DLD1 (cell line): Measurements from ENCODE around the gene ATAD3C.
"Not testable (repeated sequence)": the region's sequence is repeated elsewhere in the genome, so short reads cannot be mapped to it uniquely, and the experiment has no call there.

Experiments used
- in situ Hi-C: cut with HindIII; loops from 2 replicates; pipeline ENCODE4 v1.10.0; 2017; ENCODE audit warnings: low sequenced_read_pairs

Gene ATAD3C

DNA sequence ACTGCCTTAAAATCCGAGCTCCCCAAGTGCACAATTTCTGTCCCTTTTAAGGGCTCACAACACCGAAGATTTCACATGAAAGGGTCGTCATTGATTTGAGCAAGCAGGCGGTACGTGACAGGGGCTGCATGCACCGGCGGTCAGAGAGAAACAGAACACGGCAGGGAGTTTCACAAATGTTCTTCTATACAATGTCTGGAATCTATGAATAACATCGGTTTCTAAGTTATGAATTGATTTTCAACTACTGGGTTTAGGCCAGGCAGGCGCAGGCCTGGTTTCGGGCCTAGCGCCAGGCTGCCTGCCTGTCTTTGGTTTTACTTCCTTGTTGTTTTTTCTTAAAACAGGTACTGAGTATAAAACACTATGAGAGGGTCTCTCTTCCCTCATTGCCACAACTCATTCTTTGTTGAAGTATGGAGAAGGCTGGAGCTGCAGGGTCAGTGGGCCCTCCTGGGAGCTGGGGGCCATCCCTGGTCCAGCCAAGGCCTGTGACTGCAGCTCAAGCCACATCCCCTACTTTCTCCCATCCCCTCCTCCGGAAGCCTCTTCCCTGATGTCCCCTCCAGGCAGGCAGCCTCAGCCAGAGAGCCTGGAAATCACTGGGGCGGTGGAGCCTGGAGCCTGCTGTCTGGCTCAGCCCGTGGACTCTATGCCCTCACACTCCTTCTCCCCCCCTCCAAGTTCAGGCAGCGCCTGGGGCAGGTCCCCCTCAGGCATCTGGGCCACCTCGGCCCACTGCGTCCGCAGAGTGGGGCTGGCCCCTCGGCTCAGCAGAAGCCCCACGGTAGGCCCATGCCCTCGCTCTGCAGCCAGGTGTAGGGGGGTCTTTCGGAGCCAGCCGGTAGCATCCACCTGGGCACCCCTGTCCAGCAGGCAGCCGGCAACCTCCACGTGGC lies 30.8 kb upstream of the ATAD3C start:
- in situ Hi-C loops: no loop called here

GRCh38 chr1:1419363-1419812 lies 30.1 kb upstream of the ATAD3C start:
- in situ Hi-C loops: no loop called here

DNA sequence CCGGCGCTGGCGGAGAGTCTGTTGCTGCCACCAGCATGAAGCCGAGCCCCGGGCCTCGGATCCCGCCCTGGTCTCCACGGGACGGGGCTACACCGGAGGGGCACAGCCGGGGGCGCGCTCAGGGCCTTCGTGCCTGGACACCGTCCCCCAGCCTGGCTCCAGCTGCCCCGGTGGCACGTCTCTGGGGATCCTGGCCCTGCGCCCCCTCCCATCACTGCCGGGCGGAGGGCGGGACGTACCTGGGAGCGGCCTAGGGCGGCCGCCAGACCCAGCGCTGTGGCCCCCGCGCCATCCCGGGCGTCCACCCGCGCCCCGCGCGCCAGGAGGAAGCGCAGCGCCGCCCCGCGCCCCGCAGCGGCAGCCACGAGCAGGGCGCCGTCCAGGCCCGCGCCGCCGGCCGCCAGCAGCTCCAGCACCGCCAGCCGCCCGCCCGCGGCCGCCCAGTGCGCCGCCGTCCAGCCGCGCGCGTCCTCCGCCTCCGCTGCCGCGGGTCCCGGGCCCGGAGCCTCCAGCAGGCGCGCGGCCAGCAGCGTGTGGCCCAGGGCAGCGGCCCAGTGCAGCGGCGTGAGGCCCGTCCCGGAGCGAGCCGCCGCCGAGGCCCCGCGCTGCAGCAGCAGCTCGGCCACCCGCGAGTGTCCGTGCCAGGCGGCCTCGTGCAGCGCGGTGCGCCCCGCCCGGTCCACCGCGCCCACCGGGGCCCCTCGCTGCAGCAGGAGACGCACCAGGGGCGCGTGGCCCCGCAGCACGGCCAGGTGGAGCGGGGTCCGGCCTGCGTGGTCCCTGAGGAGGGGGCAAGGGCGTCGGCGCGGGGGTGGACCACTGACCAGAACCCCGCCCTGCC lies 29.5 kb upstream of the ATAD3C start:
- in situ Hi-C loops: no loop called here

- in situ Hi-C loops: no loop called here
Observed at GRCh38 chr1:1420654-1421141, 28.8 kb upstream of the ATAD3C start.

GRCh38 chr1:1421147-1421906 lies 28.2 kb upstream of the ATAD3C start, which contains the start of gene ANKRD65:
Gene ANKRD65, minus strand, starts transcription at chr1:1421276. Its CDS starts 271 bp downstream, at chr1:1421005.
- in situ Hi-C loops: no loop called here

DNA sequence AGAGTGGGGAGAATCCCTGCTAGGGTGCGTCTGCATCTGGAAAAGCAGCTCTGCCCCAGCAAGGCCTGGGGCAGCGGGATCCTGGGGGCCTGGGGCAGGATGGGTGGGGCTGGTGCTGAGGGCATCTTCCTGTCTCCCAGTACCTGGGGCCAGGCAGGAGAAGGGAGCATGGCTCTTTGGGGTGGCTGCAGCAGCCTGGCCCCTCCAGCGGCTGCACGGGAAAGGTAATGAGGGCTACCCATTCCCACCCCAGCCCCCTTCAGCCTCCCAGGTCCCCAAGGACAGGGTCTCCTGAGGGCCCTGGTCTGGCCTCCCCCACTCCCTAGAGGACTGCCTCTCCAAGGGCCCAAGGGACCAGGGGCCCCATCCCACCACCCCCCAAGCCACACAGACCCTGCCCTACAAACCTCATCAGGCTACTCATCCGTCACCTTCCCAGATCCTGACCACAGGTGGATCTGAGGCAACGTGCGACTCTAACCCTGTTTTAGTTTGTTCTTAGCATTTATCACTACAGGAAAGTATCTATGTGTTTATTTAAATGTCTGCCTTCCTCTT lies 27.5 kb upstream of the ATAD3C start:
- in situ Hi-C loops: no loop called here

GRCh38 chr1:1422465-1423244 lies 26.8 kb upstream of the ATAD3C start:
- in situ Hi-C loops: no loop called here

DNA sequence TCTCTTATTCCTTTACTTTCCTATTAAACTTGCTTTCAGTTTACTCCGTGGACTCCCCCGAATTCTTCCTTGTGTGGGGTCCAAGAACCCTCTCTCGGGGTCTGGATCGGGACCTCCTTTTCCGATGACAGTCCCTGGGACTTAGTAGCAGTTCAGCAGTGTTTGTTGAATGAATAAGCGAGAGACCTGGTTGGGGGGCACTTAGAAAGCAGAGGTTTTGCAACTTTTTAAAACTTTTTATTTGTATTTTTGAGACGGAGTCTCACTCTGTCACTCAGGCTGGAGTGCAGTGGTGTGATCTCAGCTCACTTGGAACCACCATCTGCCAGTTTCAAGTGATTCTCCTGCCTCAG lies 26.3 kb upstream of the ATAD3C start:
- in situ Hi-C loops: no loop called here

- in situ Hi-C loops: no loop called here
Observed at GRCh38 chr1:1424707-1425106, 24.8 kb upstream of the ATAD3C start.

- in situ Hi-C loops: no loop called here
Observed at GRCh38 chr1:1425426-1425752, 24.1 kb upstream of the ATAD3C start.

DNA sequence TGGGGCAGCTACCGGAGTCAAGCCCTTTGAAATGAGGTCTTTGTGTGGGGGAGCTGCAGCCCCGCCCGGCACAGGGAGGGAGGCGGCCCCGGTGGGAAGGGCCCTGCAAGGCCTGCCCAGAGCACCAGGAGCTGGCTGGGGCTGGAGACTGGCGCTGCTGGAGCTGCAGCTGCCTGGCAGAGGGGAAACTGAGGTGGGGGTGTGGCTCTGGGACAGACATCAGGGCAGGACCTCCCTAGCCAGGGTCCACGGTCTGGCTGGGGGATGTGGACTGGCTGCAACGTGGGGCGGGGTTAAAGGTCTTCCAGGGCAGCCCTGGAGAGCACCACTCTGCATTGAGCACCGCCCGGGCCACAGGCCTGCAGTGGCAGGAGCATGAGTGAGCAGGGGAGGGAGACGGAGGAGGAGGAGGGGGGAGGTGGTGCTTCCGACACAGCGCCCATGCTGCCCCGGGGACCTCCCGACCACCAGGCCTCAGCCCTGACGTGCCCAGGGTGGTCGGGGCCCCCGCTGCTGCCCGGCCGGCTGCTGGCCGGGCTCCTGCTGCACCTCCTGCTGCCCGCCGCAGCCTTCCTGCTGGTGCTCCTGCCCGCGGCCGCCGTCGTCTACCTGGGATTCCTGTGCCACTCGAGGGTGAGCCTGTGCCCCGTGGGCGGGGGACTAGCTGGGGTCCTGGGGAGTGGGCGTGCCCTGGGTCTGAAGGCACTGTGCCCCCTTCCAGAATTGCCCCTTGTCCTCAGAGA lies 23.6 kb upstream of the ATAD3C start:
- in situ Hi-C loops: no loop called here

- in situ Hi-C loops: no loop called here
Observed at GRCh38 chr1:1426496-1427105, 22.9 kb upstream of the ATAD3C start.

DNA sequence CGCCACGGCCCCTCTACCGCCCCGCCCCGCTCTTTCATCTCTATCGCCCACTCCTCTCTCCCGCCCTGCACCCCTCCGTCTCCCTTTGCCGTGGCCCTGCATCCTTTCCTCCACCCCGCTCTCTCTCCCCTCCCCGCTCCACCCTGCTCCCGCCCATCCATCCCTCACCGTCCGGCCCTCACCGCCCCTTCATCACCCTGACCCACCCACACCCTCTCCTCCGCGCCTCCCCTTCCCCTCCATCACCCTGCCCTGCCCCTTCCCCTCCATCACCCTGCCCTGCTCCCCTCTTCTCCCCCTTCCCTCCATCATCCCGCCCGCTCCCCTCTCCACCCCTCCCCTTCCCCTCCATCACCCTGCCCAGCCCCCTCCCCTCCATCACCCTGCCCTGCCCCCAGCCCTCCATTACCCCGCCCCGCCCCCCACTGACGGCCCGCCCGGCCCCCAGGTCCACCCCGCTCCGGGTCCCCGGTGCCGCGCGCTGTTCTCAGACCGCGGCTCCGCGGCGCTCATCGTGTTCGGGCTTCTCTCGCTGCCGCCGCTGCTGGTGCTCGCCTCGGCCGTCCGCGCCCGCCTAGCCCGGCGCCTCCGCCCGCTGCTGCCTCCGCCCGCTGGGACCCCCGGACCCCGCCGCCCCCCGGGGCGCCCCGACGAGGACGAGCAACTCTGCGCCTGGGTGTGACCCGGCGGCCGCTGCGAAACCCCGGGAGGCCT lies 22.2 kb upstream of the ATAD3C start:
- in situ Hi-C loops: no loop called here

- in situ Hi-C loops: no loop called here
Observed at GRCh38 chr1:1427820-1428148, 21.7 kb upstream of the ATAD3C start.

DNA sequence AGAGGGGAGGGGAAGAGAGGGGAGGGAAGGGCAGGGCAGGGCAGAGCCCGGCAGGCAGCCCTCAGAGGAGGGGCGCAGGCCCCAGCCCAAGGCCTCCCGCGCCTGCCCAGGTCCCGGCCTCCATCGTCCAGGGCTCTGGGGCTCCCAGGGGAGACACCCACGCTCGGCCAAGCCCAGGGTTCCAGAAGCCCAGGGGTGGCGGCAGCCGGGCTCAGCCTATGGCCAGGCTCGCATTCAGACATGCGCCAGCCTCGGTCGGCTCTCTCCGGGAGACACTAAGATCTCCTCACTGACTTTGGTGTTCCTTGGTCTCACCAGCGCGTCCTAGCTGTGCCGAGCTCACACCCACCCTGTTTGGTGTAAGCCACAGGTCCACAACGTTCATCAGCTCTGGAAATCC lies 21.3 kb upstream of the ATAD3C start:
- in situ Hi-C loops: no loop called here

DNA sequence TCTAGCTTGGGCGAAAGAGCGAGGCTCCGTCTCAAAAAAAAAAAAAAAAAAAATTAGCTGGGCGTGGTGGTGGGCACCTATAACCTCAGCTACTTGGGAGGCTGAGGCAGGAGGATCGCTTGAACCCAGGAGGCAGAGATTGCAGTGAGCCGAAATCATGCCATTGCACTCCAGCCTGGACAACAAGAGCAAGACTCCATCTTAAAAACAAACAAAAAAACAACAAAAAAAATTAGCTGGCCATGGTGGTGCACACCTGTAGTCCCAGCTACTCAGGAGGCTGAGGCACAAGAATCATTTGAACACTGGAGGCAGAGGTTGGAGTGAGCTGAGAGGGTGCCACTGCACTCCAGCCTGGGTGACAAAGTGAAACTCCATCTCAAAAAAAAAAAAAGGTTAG lies 20.5 kb upstream of the ATAD3C start:
- in situ Hi-C loops: not testable (repeated sequence)

GRCh38 chr1:1429671-1430073 lies 19.8 kb upstream of the ATAD3C start:
- in situ Hi-C loops: no loop called here
